ENCODE results near the gene MYO3B. TPM values are rescaled to one million over a fixed set of nuclear protein-coding genes. Genes with fewer than 3 reads are reported as not detected.

MYO3B gene
- total RNA-seq, 4 donors from 2014 or later, result 0.34 to 0.95 (median 0.89) TPM

DNA sequence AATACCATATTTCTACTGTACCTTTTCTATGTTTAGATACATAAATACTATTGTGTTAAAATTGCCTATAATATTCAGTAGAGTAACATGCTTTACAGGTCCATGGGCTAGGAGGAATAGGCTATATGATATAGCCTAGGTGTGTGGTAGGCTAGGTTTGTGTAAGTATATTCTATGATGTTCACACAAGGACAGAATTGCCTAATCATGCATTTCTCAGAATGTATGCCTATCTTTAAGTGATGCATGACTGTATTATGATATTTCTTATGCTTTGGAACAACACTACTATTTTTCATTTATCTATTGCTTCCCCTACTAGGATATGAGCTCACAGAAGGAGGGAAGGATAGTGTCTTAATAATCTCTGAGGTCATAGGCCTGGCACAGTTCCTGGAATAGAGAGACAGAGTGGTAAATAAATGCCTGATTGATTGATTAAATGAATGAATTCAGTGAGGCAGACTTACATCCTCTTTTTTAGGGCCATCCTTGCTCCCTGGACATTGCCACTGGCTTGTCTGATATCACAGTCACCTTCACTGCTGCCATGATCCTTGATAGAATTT lies 121.0 kb downstream of the MYO3B start:
- TF ChIP-seq POLR2A (IDR thresholded peaks at IDR 0.05) (no peak), EP300 (IDR thresholded peaks at IDR 0.05) (no peak)
- Histone ChIP-seq H3K4me3 (no peak overlapping the region), H3K27ac (no peak overlapping the region), H3K27me3 (no peaks in the 10 kb centered on the region), H3K9me3 (no peaks in the 10 kb centered on the region), H3K4me1 (no peaks in the 10 kb centered on the region), H3K36me3 (no peaks in the 10 kb centered on the region)
- no peak for DNase-seq (ENCODE audit: low spot score in 2 of 2)

DNA sequence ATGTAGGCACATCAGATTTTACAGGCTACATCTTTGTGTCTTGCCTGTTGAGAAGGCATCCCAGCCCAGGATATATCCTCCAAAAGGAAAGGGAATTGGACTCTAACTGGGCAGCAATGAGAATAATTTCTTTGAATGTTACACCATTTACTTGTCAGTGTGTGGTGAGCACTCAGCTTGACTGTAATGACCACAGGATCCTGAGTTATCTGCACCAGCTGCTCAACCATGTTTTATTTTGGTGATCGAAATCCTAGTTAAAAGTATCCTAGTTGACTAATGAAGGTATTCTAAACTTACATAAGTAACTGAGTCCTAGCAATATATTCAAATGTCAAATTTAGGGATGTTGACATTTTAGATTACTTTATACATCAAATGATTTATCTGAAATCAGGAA lies 123.0 kb downstream of the MYO3B start:
- Histone ChIP-seq H3K4me1 (no peaks in the 10 kb centered on the region), H3K9me3 (no peaks in the 10 kb centered on the region), H3K27me3 (no peaks in the 10 kb centered on the region), H3K27ac (no peak overlapping the region), H3K4me3 (no peak overlapping the region), H3K36me3 (no peaks in the 10 kb centered on the region)
- TF ChIP-seq POLR2A (IDR thresholded peaks at IDR 0.05) (no peak), EP300 (IDR thresholded peaks at IDR 0.05) (no peak), POLR2AphosphoS5 (IDR thresholded peaks at IDR 0.05) (no peak)
- TF ChIP-seq, protein P1, sequence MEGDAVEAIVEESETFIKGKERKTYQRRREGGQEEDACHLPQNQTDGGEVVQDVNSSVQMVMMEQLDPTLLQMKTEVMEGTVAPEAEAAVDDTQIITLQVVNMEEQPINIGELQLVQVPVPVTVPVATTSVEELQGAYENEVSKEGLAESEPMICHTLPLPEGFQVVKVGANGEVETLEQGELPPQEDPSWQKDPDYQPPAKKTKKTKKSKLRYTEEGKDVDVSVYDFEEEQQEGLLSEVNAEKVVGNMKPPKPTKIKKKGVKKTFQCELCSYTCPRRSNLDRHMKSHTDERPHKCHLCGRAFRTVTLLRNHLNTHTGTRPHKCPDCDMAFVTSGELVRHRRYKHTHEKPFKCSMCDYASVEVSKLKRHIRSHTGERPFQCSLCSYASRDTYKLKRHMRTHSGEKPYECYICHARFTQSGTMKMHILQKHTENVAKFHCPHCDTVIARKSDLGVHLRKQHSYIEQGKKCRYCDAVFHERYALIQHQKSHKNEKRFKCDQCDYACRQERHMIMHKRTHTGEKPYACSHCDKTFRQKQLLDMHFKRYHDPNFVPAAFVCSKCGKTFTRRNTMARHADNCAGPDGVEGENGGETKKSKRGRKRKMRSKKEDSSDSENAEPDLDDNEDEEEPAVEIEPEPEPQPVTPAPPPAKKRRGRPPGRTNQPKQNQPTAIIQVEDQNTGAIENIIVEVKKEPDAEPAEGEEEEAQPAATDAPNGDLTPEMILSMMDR (IDR thresholded peaks at IDR 0.05), result no peak
- WGBS, result 93% methylated on average over 1 of the region's 1 CpG
- DNase-seq (ENCODE audit: low spot score in 2 of 2), result no peak

DNA sequence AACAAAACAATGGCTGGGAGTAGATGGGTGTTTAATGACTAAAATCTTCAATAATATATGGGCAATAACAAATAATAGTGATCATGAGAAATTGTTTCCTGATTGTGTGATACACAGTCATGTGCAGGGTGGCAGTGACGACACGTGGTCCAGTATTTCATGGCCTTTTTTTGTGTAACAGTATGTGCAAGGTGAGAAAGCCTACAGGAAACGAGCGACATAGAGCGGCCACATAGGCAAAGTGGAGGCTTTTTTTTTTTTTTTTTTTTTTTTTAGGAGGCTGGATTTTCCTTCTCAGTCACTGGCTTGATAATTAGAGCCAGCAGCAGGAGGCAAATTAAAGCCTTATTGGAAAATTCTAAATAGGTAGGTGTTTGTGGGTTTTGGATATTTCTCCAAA lies 123.7 kb downstream of the MYO3B start:
- TF ChIP-seq EP300 (IDR thresholded peaks at IDR 0.05), result no peak
- TF ChIP-seq, protein P1 (IDR thresholded peaks at IDR 0.05), result no peak
- TF ChIP-seq POLR2A (IDR thresholded peaks at IDR 0.05), result no peak
- TF ChIP-seq POLR2AphosphoS5 (IDR thresholded peaks at IDR 0.05), result no peak
- no peak overlapping the region for H3K4me3 ChIP-seq
- DNase-seq (ENCODE audit: low spot score in 2 of 2), result no peak
- H3K27ac ChIP-seq, result no peak overlapping the region
- H3K27me3 ChIP-seq, result no peaks in the 10 kb centered on the region
- 62% methylated on average over 5 of the region's 5 CpGs for WGBS
- no peaks in the 10 kb centered on the region for H3K36me3 ChIP-seq
- H3K9me3 ChIP-seq, result no peaks in the 10 kb centered on the region
- no peaks in the 10 kb centered on the region for H3K4me1 ChIP-seq

DNA sequence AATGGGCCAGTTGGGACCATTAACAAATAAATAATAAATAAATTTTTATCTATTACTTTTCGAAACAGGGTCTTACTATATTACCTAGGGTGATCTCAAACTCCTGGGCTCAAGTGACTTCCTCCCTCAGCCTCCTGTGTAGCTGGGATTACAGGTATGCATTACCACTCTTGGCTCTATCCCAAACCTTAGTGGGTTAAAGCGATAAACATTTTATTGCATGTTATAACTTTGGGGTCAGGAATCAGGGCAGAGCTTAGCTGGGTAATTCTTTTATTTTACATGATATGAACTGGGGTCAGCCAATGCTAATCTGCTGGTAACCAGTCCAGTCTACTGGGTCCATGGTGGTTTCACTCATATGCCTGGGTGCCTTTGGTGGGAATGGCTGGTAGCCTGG lies 127.8 kb downstream of the MYO3B start:
- no peak overlapping the region for H3K27ac ChIP-seq
- H3K4me1 ChIP-seq, result no peaks in the 10 kb centered on the region
- no peak overlapping the region for H3K4me3 ChIP-seq
- DNase-seq (ENCODE audit: low spot score in 2 of 2), result no peak
- H3K27me3 ChIP-seq, result no peaks in the 10 kb centered on the region
- 84% methylated on average over 2 of the region's 2 CpGs for WGBS
- no peak for TF ChIP-seq POLR2AphosphoS5 (IDR thresholded peaks at IDR 0.05)
- no peak for TF ChIP-seq POLR2A (IDR thresholded peaks at IDR 0.05)
- TF ChIP-seq, protein P1 (IDR thresholded peaks at IDR 0.05), result no peak
- no peak for TF ChIP-seq EP300 (IDR thresholded peaks at IDR 0.05)
- no peaks in the 10 kb centered on the region for H3K36me3 ChIP-seq
- H3K9me3 ChIP-seq, result no peaks in the 10 kb centered on the region

DNA sequence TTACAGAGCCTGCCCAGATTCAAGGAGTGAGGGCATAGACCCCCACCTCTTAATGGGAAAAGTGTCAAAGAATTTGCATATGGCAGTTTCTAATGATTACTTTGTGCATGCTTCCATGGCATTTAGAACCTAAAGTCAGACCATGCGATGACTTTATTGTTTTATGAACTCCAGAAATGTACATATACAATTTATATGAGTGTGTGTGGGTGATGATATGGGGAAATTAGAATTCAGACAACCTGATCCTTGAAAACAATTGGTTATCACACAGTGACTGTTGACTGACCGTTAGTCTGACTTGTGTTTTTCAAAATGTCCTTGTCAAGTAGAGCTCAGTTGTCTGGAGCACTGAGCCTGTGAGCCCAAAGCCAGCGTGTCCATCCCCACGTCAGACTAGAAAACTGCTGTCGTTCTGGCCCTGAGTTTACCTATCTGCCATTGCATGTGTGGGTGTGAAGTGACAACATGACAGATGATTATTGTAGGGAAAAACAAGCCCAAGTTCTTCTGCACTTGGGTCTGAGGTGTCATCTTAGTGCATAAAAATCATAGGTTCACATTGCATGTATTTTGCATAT lies 128.4 kb downstream of the MYO3B start:
- no peak for TF ChIP-seq EP300 (IDR thresholded peaks at IDR 0.05)
- no peak for TF ChIP-seq POLR2A (IDR thresholded peaks at IDR 0.05)
- TF ChIP-seq POLR2AphosphoS5 (IDR thresholded peaks at IDR 0.05), result no peak
- TF ChIP-seq, protein P1 (IDR thresholded peaks at IDR 0.05), result no peak
- 92% methylated on average over 5 of the region's 5 CpGs for WGBS
- Histone ChIP-seq H3K4me1 (no peaks in the 10 kb centered on the region), H3K4me3 (no peak overlapping the region), H3K9me3 (no peaks in the 10 kb centered on the region), H3K27me3 (no peaks in the 10 kb centered on the region), H3K27ac (no peak overlapping the region), H3K36me3 (no peaks in the 10 kb centered on the region)
- no peak for DNase-seq (ENCODE audit: low spot score in 2 of 2)
